GM18951 (cell line): ENCODE data around the gene ZSCAN31.

ENCODE experiments used
- POLR2A ChIP-seq: IDR thresholded peaks from 4 replicates; pipeline ENCODE4 v1.6.1; 2011; ENCODE audit warnings: mild to moderate bottlenecking; ENCODE audit not compliant: insufficient read length, insufficient read depth; ENCODE audit errors: extremely low read depth
- in situ Hi-C: fragments of 300-500 bp; cut with MboI; formaldehyde crosslinking; loops from one replicate; pipeline ENCODE4 v1.12.0; 2022; ENCODE audit warnings: low sequenced_read_pairs, mixed read lengths, inconsistent platforms; ENCODE audit not compliant: unreplicated experiment

The ZSCAN31 gene

GRCh38 chr6:28280595-28281287, 55.2 kb downstream of the ZSCAN31 start:
- in situ Hi-C loops = no loop called here
- TF ChIP-seq POLR2A = no peak

DNA sequence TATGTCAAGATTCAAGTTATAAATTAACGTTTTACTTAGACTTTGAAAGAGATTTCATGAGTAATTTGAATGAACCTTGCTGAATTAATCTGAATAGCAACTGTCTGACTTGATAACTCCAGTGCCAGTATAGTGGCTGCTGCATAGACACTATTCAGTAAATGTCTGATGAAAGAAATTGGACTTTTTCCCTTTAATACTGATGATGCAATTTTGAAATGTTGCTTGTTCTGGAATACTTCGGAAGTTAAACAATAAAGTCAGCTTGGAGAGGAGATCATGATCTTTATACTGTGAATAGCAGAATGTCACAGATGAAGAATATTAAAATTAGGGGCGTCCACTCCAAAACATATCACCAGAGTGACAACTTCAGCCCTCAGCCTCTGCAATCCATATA, 58.2 kb downstream of the ZSCAN31 start:
- TF ChIP-seq POLR2A = no peak
- in situ Hi-C loops = no loop called here

- in situ Hi-C loops = no loop called here
- TF ChIP-seq POLR2A = no peak
These were observed 61.1 kb downstream of the ZSCAN31 start for GRCh38 chr6:28274888-28275287.
